Keratinocyte (primary cell): ENCODE data around the gene ZBTB8OS. TPM values are rescaled to one million over a fixed set of nuclear protein-coding genes. Genes with fewer than 3 reads are reported as not detected.

Experiments used
- DNase-seq: peaks from one replicate; pipeline ENCODE4 v3.0.0-alpha.2; 2011; ENCODE audit warnings: low read depth, missing footprints, low spot score
- FAIRE-seq: peaks from 2 replicates; lab custom pipeline; 2011; peaks lifted over from hg19 to GRCh38; lab: Jason Lieb, UNC
- H2AFZ ChIP-seq: 2 replicates; pipeline ENCODE4 v1.6.0; 2012; ENCODE audit warnings: low read length, control low read depth, inconsistent platforms; ENCODE audit not compliant: control insufficient read depth
- H3K27ac ChIP-seq: 2 replicates; pipeline ENCODE4 v1.5.1; 2011; ENCODE audit warnings: low read length; ENCODE audit not compliant: control insufficient read depth, insufficient read depth
- H3K27me3 ChIP-seq: 3 replicates; pipeline ENCODE4 v1.6.0; 2011; ENCODE audit warnings: low read length; ENCODE audit not compliant: control insufficient read depth, insufficient read depth; ENCODE audit errors: extremely low read depth
- H3K36me3 ChIP-seq, 2 experiments: 2 replicates in 1 of 2; 3 replicates in 1 of 2; pipeline ENCODE4 v1.5.1; 2011; ENCODE audit warnings: low read length in 2 of 2, mild to moderate bottlenecking in 1 of 2; ENCODE audit not compliant: control insufficient read depth in 2 of 2, insufficient read depth in 2 of 2; ENCODE audit errors: extremely low read depth in 1 of 2
- H3K4me1 ChIP-seq: 3 replicates; pipeline ENCODE4 v1.5.1; 2011; ENCODE audit warnings: low read length; ENCODE audit not compliant: control insufficient read depth, insufficient read depth; ENCODE audit errors: extremely low read depth
- H3K4me2 ChIP-seq: 3 replicates; pipeline ENCODE4 v1.6.0; 2011; ENCODE audit warnings: low read depth, low read length; ENCODE audit not compliant: control insufficient read depth, insufficient read depth; ENCODE audit errors: extremely low read depth
- H3K4me3 ChIP-seq, 3 experiments: fragments of 200-600 bp in 1 of 3; sonication (generic) in 1 of 3; 2 replicates in 2 of 3; 3 replicates in 1 of 3; pipeline ENCODE4 v1.5.1; 2011 to 2016; ENCODE audit warnings: low read length in 3 of 3, mild to moderate bottlenecking in 3 of 3, control low read depth in 2 of 3, inconsistent platforms in 1 of 3, low read depth in 1 of 3, mixed read lengths in 1 of 3, mixed run types in 1 of 3, moderate library complexity in 1 of 3; ENCODE audit not compliant: control insufficient read depth in 2 of 3, insufficient read depth in 2 of 3; ENCODE audit errors: extremely low read depth in 1 of 3
- H3K79me2 ChIP-seq: 2 replicates; pipeline ENCODE4 v1.6.0; 2012; ENCODE audit warnings: low read length; ENCODE audit not compliant: control insufficient read depth, insufficient read depth
- H3K9ac ChIP-seq: 3 replicates; pipeline ENCODE4 v1.6.0; 2011; ENCODE audit warnings: low read length; ENCODE audit not compliant: control insufficient read depth, insufficient read depth; ENCODE audit errors: extremely low read depth
- H3K9me1 ChIP-seq: 3 replicates; pipeline ENCODE4 v1.6.0; 2011; ENCODE audit warnings: low read length; ENCODE audit not compliant: control insufficient read depth, insufficient read depth; ENCODE audit errors: extremely low read depth
- H3K9me3 ChIP-seq: 2 replicates; pipeline ENCODE4 v1.5.1; 2012; ENCODE audit warnings: low read depth, low read length; ENCODE audit not compliant: control insufficient read depth
- H4K20me1 ChIP-seq: 3 replicates; pipeline ENCODE4 v1.6.0; 2011; ENCODE audit warnings: low read length; ENCODE audit not compliant: control insufficient read depth, insufficient read depth; ENCODE audit errors: extremely low read depth
- EZH2 ChIP-seq: IDR thresholded peaks from one replicate; pipeline ENCODE4 v1.6.1; 2012; ENCODE audit warnings: inconsistent platforms, mild to moderate bottlenecking, low read length, moderate library complexity
- dilution Hi-C: fragments of 300-500 bp; cut with MboI; formaldehyde crosslinking; loops from one replicate; pipeline ENCODE4 v1.7.0; 2020; ENCODE audit warnings: low sequenced_read_pairs; ENCODE audit not compliant: extremely low pct_ligation_motif_present
- polyA plus RNA-seq, 5 experiments: library from polyadenylated mRNA; depleted of rRNA in 3 of 5; stranded (reverse) in 3 of 5; stranded (forward) in 1 of 5; unstranded in 1 of 5; fragments of >200 nt; gene quantifications; 1 replicate in 1 of 5; 2 replicates in 3 of 5; 3 replicates in 1 of 5; pipeline versions ENCODE4 v1.2.1 to v1.2.3, GENCODE V29; 2011 to 2012; ENCODE audit warnings: missing spikeins in 2 of 5, low read depth in 1 of 5, low replicate concordance in 1 of 5
- TF ChIP-seq, protein P1 (sequence below), 3 experiments: IDR thresholded peaks in 1 of 3; conservative IDR thresholded peaks in 1 of 3; optimal IDR thresholded peaks in 1 of 3; 2 replicates in 2 of 3; 3 replicates in 1 of 3; pipeline versions ENCODE3 to v1.5.1; 2011; ENCODE audit warnings: low read length in 3 of 3, mild to moderate bottlenecking in 3 of 3, moderate library complexity in 2 of 3, control low read depth in 1 of 3, inconsistent platforms in 1 of 3; ENCODE audit not compliant: insufficient read depth in 2 of 3; ENCODE audit errors: extremely low read depth in 1 of 3

Gene ZBTB8OS
- polyA plus RNA-seq, 1 donor (not counting 4 experiments of a cell fraction or from before 2014, with no cell fraction given), result 87.5 TPM

DNA sequence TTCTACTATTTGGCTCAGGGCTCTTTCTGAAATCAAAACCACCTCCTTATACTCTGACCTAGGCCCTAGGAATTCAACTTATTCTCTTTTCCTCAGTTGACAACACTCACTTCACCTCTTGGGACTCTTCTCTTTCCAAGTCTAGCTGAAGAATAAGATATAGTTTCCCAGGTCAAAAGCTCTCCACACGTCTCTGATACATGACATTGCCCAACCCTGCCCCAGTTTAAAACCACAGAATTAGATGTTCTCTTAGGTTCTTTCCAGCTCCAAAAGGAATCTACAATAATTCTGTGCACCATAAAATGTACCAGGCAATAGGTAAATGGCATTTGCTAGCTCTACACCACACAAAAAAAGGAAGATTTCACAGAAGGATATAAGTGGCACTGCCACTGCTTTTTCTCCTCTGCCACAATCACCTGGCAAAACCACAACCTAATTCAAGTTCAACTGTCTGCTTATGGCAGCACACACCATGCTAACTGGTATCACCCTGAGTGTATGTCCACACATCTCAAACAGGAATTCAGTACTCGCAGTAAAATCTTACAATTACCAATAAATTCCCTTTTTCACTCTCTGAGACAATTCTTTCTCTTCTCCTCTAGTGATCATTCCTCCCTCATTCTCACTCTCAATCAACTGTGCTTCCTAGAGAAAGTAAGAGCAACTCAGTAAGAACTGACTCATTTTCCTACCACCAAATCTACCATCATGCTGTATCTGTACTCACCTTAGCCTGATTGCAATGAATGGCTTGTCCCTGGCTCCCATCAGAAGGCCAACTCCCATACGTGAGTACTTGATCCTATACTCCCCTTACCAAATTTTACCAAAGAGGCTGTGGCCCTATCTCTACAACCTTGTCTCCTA is 27.3 kb downstream of the ZBTB8OS start:
- no peak overlapping the region for H3K4me3 ChIP-seq
- no peaks in the 10 kb centered on the region for H3K4me1 ChIP-seq
- H3K79me2 ChIP-seq, result no peaks in the 10 kb centered on the region
- H3K36me3 ChIP-seq, result peaks cover 2 to 4% of the 10 kb centered on the region in 2 experiments
- no peaks in the 10 kb centered on the region for H3K9me1 ChIP-seq
- no peak overlapping the region for H2AFZ ChIP-seq
- FAIRE-seq (no peak), DNase-seq (no peak)
- no peaks in the 10 kb centered on the region for H3K9me3 ChIP-seq
- H3K4me2 ChIP-seq, result no peak overlapping the region
- dilution Hi-C loops, result no loop called here
- no peak overlapping the region for H3K27ac ChIP-seq
- H3K27me3 ChIP-seq, result no peaks in the 10 kb centered on the region
- H3K9ac ChIP-seq, result no peak overlapping the region
- no peak for TF ChIP-seq EZH2
- TF ChIP-seq, protein P1, sequence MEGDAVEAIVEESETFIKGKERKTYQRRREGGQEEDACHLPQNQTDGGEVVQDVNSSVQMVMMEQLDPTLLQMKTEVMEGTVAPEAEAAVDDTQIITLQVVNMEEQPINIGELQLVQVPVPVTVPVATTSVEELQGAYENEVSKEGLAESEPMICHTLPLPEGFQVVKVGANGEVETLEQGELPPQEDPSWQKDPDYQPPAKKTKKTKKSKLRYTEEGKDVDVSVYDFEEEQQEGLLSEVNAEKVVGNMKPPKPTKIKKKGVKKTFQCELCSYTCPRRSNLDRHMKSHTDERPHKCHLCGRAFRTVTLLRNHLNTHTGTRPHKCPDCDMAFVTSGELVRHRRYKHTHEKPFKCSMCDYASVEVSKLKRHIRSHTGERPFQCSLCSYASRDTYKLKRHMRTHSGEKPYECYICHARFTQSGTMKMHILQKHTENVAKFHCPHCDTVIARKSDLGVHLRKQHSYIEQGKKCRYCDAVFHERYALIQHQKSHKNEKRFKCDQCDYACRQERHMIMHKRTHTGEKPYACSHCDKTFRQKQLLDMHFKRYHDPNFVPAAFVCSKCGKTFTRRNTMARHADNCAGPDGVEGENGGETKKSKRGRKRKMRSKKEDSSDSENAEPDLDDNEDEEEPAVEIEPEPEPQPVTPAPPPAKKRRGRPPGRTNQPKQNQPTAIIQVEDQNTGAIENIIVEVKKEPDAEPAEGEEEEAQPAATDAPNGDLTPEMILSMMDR (optimal IDR thresholded peaks at IDR 0.05 in 1 of 3, IDR thresholded peaks at IDR 0.05 in 1 of 3, conservative IDR thresholded peaks at IDR 0.05 in 1 of 3; ENCODE audit: extremely low read depth in 1 of 3, insufficient read depth in 2 of 3, low read length in 3 of 3), result no peak
- no peaks in the 10 kb centered on the region for H4K20me1 ChIP-seq

DNA sequence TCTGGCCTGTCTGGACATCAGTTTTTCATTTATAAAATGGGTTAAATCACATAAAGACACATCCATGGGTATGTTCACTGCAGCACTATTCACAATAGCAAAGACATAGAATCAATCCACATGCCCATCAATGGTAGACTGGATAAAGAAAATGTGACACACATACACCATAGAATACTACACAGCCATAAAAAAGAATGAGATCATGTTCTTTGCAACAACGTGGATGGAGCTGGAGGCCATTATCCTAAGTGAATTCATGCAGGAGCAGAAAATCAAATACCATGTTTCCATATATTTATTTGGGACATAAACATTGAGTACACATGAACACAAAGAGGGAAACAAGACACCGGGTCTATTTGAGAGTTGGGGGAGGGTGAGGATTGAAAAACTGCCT is 28.1 kb downstream of the ZBTB8OS start:
- no peaks in the 10 kb centered on the region for H3K79me2 ChIP-seq
- no peaks in the 10 kb centered on the region for H3K9me3 ChIP-seq
- no peak overlapping the region for H3K9ac ChIP-seq
- no peak overlapping the region for H3K4me2 ChIP-seq
- peaks cover 2 to 4% of the 10 kb centered on the region in 2 experiments for H3K36me3 ChIP-seq
- DNase-seq (no peak), FAIRE-seq (no peak)
- no peak overlapping the region for H2AFZ ChIP-seq
- dilution Hi-C loops, result no loop called here
- no peaks in the 10 kb centered on the region for H3K27me3 ChIP-seq
- TF ChIP-seq, protein P1 (optimal IDR thresholded peaks at IDR 0.05 in 1 of 3, IDR thresholded peaks at IDR 0.05 in 1 of 3, conservative IDR thresholded peaks at IDR 0.05 in 1 of 3; ENCODE audit: extremely low read depth in 1 of 3, insufficient read depth in 2 of 3, low read length in 3 of 3), result no peak
- TF ChIP-seq EZH2, result no peak
- no peak overlapping the region for H3K4me3 ChIP-seq
- no peaks in the 10 kb centered on the region for H4K20me1 ChIP-seq
- H3K4me1 ChIP-seq, result no peaks in the 10 kb centered on the region
- no peaks in the 10 kb centered on the region for H3K9me1 ChIP-seq
- H3K27ac ChIP-seq, result no peak overlapping the region
